ENCODE measurements around the gene ARRB2. TPM values are rescaled to one million over a fixed set of nuclear protein-coding genes. Genes with fewer than 3 reads are reported as not detected.
A peak's percentile ranks its signal among the peaks of the same experiment; 100 is the strongest.

ARRB2 gene
- total and polyA plus RNA-seq, 2 experiments from 2014 or later: 17.3 to 23.3 TPM

- no peaks in the 10 kb centered on the region for H3K9me3 ChIP-seq (ENCODE audit: low read depth)
- H3K4me1 ChIP-seq (ENCODE audit: low read depth): no peaks in the 10 kb centered on the region
- no peak overlapping the region for H3K27ac ChIP-seq
- no peak overlapping the region for H3K4me3 ChIP-seq
- TF ChIP-seq CTCF (IDR thresholded peaks at IDR 0.05; ENCODE audit: low read depth, low read length): no peak
- DNase-seq (ENCODE audit: low read depth in 1 of 2, low spot score in 1 of 2): no peak
- H3K36me3 ChIP-seq: no peaks in the 10 kb centered on the region
- H3K27me3 ChIP-seq: peaks cover 76% of the 10 kb centered on the region
Observed at GRCh38 chr17:4743898-4744297, 33.5 kb downstream of the ARRB2 start.

- H3K9me3 ChIP-seq (ENCODE audit: low read depth): no peaks in the 10 kb centered on the region
- H3K4me1 ChIP-seq (ENCODE audit: low read depth): no peaks in the 10 kb centered on the region
- no peaks in the 10 kb centered on the region for H3K36me3 ChIP-seq
- peak overlapping the region; percentile 18 for H3K4me3 ChIP-seq
- no peak for TF ChIP-seq CTCF (IDR thresholded peaks at IDR 0.05; ENCODE audit: low read depth, low read length)
- no peak overlapping the region for H3K27ac ChIP-seq
- H3K27me3 ChIP-seq: peaks cover 65% of the 10 kb centered on the region
- peak in 1 of 2 donors; percentile 17 for DNase-seq (ENCODE audit: low read depth in 1 of 2, low spot score in 1 of 2)
Observed at GRCh38 chr17:4744999-4745969, 34.9 kb downstream of the ARRB2 start.

GRCh38 chr17:4747847-4748246 is 37.4 kb downstream of the ARRB2 start:
- H3K9me3 ChIP-seq (ENCODE audit: low read depth): no peaks in the 10 kb centered on the region
- peaks cover 42% of the 10 kb centered on the region for H3K27me3 ChIP-seq
- H3K4me3 ChIP-seq: no peak overlapping the region
- no peak overlapping the region for H3K27ac ChIP-seq
- TF ChIP-seq CTCF (IDR thresholded peaks at IDR 0.05; ENCODE audit: low read depth, low read length): no peak
- peak in 1 of 2 donors; percentile 18 for DNase-seq (ENCODE audit: low read depth in 1 of 2, low spot score in 1 of 2)
- no peaks in the 10 kb centered on the region for H3K4me1 ChIP-seq (ENCODE audit: low read depth)
- H3K36me3 ChIP-seq: no peaks in the 10 kb centered on the region

GRCh38 chr17:4748686-4749085 is 38.3 kb downstream of the ARRB2 start:
- no peaks in the 10 kb centered on the region for H3K9me3 ChIP-seq (ENCODE audit: low read depth)
- DNase-seq (ENCODE audit: low read depth in 1 of 2, low spot score in 1 of 2): peak in 1 of 2 donors; percentile 29
- H3K4me1 ChIP-seq (ENCODE audit: low read depth): no peaks in the 10 kb centered on the region
- H3K27ac ChIP-seq: no peak overlapping the region
- no peak overlapping the region for H3K4me3 ChIP-seq
- no peaks in the 10 kb centered on the region for H3K36me3 ChIP-seq
- peaks cover 37% of the 10 kb centered on the region for H3K27me3 ChIP-seq
- no peak for TF ChIP-seq CTCF (IDR thresholded peaks at IDR 0.05; ENCODE audit: low read depth, low read length)

GRCh38 chr17:4750606-4751005 is 40.2 kb downstream of the ARRB2 start:
- peaks cover 29% of the 10 kb centered on the region for H3K27me3 ChIP-seq

More at GRCh38 chr17:4750606-4751005, 40.2 kb downstream of the ARRB2 start:
- Histone ChIP-seq H3K9me3 (ENCODE audit: low read depth) (no peaks in the 10 kb centered on the region), H3K27ac (no peak overlapping the region), H3K36me3 (no peaks in the 10 kb centered on the region), H3K4me1 (ENCODE audit: low read depth) (no peaks in the 10 kb centered on the region), H3K4me3 (no peak overlapping the region)
- no peak for DNase-seq (ENCODE audit: low read depth in 1 of 2, low spot score in 1 of 2)
- no peak for TF ChIP-seq CTCF (IDR thresholded peaks at IDR 0.05; ENCODE audit: low read depth, low read length)
